Germinal center (tissue), 1 donor: Measurements from ENCODE around the gene POMGNT2.

ENCODE experiments used
- DNase-seq: peaks from one replicate; pipeline ENCODE4 v3.0.0; 2012; ENCODE audit warnings: mixed read lengths, low spot score

POMGNT2 gene

GRCh38 chr3:43105596-43106292 is at the start of gene POMGNT2:
TSS of gene POMGNT2 (minus strand) at chr3:43106079. CDS start at chr3:43081431, 24,648 bp downstream.
- DNase-seq: peak; percentile 92

- DNase-seq: no peak
Observed at GRCh38 chr3:43154980-43155379, 49.1 kb upstream of the POMGNT2 start.

GRCh38 chr3:43153216-43154083 is 47.6 kb upstream of the POMGNT2 start:
- DNase-seq: no peak

GRCh38 chr3:43152649-43153048 is 46.8 kb upstream of the POMGNT2 start:
- DNase-seq: no peak

GRCh38 chr3:43148033-43148432 is 42.2 kb upstream of the POMGNT2 start:
- no peak for DNase-seq

- no peak for DNase-seq
Observed at GRCh38 chr3:43146599-43146998, 40.7 kb upstream of the POMGNT2 start.

GRCh38 chr3:43144761-43145490 is 39.0 kb upstream of the POMGNT2 start:
- no peak for DNase-seq

DNA sequence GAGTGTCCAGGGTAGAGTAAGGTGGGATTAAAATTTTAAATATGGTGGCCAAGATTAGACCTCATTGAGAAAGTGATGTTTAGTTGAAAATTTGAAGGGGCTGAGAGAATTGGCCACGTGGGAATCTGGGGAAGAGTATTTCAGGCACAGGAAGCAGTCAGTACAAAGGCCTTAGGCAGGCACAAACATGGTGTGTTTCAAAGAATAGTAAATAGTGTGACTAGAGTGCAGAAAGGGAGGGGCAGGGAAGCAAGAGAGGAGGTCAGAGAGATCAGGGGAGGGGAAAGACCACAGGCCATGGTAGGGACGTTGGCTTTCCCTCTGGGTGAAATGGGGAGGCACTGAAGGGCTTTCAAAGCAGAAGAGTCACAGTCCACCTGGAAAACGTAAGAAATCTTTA is 36.6 kb upstream of the POMGNT2 start:
- DNase-seq: no peak

- DNase-seq: no peak
Observed at GRCh38 chr3:43138488-43139231, 32.8 kb upstream of the POMGNT2 start.

DNA sequence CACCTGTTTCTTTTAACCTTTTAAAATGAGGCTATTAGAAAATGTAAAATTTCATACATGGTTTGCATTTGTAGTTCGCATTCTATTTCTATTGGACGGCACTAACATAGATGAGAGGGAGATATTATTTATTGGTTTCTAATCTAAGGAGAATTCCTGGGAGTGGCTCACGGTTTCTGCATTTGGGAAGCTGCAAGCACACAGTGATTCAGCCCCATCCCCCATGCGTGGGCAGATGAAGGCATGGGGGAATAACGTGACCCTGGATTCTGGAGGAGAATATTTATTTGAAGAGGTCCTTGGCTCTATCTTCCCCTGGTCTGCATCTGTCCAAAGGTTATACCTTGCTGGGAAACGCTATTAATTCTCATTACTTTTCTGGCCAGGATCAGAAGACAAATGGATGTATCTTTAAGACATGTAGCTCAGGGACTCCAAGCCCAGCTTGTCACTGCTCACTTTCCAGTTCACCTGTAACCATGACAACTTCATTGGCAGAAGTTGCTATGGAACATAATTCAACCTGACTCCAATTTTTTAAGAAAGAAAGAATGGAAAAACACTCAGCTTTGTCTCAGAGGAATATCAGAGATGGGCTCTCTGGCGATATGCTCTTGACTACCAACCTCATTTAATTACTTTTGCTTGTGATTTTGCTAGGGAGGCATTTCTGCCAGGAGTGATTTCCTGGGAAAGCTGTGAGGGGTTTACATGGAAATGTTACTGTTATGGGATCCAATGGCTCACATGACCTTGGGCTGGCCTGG is 27.2 kb upstream of the POMGNT2 start:
- no peak for DNase-seq

DNA sequence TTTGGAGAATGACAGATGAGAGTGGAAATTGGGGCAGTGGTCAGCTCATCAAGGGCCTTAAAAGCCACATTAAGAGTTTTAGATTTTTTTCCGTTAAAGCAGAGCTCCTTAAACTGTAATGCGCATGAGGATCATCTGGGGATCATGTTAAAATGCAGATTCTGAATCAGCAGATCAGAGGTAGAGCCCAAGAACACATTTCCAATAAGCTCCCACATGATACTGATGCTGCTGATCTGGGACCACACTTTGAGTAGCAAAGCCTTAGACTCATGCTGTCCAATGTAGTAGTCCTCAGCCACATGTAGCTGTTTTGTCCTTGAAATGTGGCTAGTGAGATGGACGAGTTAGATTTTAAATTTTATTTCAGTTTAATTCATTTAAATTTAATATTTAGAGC is 26.3 kb upstream of the POMGNT2 start:
- DNase-seq: no peak

DNA sequence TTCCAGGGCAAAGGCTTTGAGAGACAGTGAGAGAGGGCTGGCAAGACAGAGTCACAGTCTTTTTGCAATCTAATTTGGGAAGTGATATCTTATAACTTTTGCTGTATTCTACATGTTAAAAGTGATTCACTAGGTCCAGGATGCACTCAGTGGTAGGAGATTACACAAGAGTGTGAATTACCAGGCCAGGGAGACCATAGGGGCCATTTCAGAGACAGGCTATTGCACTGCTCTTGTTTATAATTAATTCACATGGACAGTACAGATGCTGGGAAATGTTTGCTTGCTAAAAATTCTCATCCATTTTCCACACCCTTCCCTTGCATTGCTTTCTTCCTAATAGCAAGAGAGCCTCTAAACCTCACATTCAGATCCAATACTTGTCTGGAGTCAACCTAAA is 22.6 kb upstream of the POMGNT2 start:
- no peak for DNase-seq

GRCh38 chr3:43126536-43126935 is 20.7 kb upstream of the POMGNT2 start:
- DNase-seq: no peak

GRCh38 chr3:43123895-43124294 is 18.0 kb upstream of the POMGNT2 start:
- no peak for DNase-seq

- DNase-seq: no peak
Observed at GRCh38 chr3:43120937-43121336, 15.1 kb upstream of the POMGNT2 start.

- DNase-seq: no peak
Observed at GRCh38 chr3:43117257-43117656, 11.4 kb upstream of the POMGNT2 start.

DNA sequence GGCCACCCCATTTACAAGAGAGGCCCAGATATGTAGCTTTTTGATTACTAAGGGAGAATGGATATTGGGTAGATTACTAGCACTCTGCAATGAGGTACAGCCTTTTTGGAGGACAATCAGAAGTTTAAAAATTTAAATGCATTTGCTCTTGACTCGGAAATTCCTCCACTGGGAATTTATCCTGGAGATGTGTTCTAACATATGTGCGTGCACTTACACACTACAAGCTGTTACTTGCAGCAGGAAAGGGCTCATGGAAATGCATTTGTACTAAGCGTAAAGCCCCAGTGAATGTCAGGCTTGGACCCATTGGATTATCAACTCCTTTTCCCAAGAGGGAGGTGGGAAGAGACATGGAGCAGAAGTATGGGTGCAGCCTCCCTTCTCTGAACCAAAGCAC is 7.8 kb upstream of the POMGNT2 start:
- DNase-seq: no peak

DNA sequence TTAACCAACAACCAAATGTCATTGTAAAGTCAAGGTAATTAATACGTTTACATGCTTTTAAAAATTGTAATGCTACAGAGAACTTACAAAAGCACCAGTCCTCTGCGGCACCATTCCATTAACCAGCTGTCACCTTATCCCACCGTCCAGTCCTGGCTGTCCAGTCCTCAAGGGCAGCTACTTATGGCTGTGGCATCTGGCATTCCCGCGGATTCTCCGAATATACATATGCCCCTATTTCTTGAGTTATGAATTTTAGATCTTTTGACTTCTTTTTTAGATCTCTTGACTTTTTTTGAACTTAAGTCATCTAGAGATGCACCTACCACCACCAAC is 382 bp upstream of the POMGNT2 start:
- DNase-seq: no peak

- DNase-seq: no peak
Observed at GRCh38 chr3:43104660-43105595, 951 bp downstream of the POMGNT2 start.

- DNase-seq: no peak
Observed at GRCh38 chr3:43104039-43104438, 1.8 kb downstream of the POMGNT2 start.
